Left lung (tissue), 10 donors: ENCODE data around the gene A3GALT2. TPM values are rescaled to one million over a fixed set of nuclear protein-coding genes. Genes with fewer than 3 reads are reported as not detected.

Experiments
- ATAC-seq: fragments of 200-7000 bp; cut with Tn5 transposase; one replicate; pipeline ENCODE4 v1.9.1; 2020; ENCODE audit warnings: moderate library complexity
- DNase-seq, 4 donors: peaks; one replicate each; pipeline ENCODE4 v3.0.0-alpha.2; 2013 to 2020
- H3K27ac ChIP-seq, 2 donors: fragments of 200-600 bp; sonication (generic) in 1 of 2; one replicate each; pipeline versions ENCODE4 v1.5.0 to v1.8.0; 2020 to 2021
- H3K27me3 ChIP-seq, 2 donors: fragments of 200-600 bp; sonication (generic) in 1 of 2; one replicate each; pipeline versions ENCODE4 v1.5.0 to v1.8.0; 2020 to 2021
- H3K36me3 ChIP-seq, 2 donors: fragments of 200-600 bp; sonication (generic) in 1 of 2; one replicate each; pipeline versions ENCODE4 v1.5.0 to v1.8.0; 2020 to 2021
- H3K4me1 ChIP-seq, 2 donors: fragments of 200-600 bp; one replicate each; pipeline ENCODE4 v1.8.0; 2021
- H3K4me3 ChIP-seq, 2 donors: fragments of 200-600 bp; sonication (generic) in 1 of 2; one replicate each; pipeline versions ENCODE4 v1.5.0 to v1.8.0; 2020 to 2021; ENCODE audit warnings: mild to moderate bottlenecking in 1 of 2
- H3K9me3 ChIP-seq, 2 donors: fragments of 200-600 bp; sonication (generic) in 1 of 2; one replicate each; pipeline versions ENCODE4 v1.5.0 to v1.8.0; 2020 to 2021
- CTCF ChIP-seq, 2 donors: fragments of 200-600 bp; sonication (generic) in 1 of 2; IDR thresholded peaks; one replicate each; pipeline versions ENCODE4 v1.5.0 to v1.8.0; 2021; ENCODE audit warnings: antibody characterized with exemption in 2 of 2
- intact Hi-C, 2 donors: fragments of 100-400 bp; cut with DNase I; formaldehyde crosslinking; loops; one replicate each; pipeline versions ENCODE4 v1.11.2 to v1.14.2; 2022
- polyA plus RNA-seq, 6 donors: library from polyadenylated mRNA; unstranded; fragments of 120-200 nt; gene quantifications; one replicate each; pipeline ENCODE4 v1.2.1, GENCODE V29; 2013; ENCODE audit not compliant: insufficient read length in 6 of 6
- total RNA-seq, 2 donors: library from RNA; stranded (reverse); fragmentation: NEBNext Ultra II Directional; extraction: Animal tissue kit (Norgen Biotek cat#: 25700); gene quantifications; one replicate each; pipeline ENCODE4 v1.2.1, GENCODE V29; 2021
- donor health status: DM: no; HTN: yes; CAD: no.
- donor health status: DM: no; HTN: no; CAD: no.

A3GALT2 gene
- total and polyA plus RNA-seq, 8 donors, result 0.25 to 0.28 (median 0.25) TPM; not detected in 5

DNA sequence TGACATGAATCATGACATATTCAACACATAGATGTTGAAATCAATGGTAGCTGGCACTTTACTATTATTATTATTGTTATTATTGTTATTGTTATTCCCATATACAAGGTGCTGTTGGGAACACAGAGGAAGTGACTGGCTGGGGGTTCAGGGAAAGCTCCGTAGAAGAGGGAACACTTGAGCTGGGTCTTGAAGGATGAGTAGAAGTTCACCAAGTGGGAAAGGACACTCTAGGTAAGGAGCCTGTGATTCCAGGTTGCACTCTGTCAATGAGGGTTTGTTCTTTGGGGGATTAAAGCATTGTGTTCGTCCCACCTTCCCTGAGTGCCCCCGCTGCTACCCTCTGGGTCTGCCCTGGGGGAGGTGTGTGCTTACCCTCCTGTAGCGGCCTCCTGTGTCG lies 50.5 kb downstream of the A3GALT2 start:
- H3K9me3 ChIP-seq, result no peaks in the 10 kb centered on the region
- no peak overlapping the region for H3K27ac ChIP-seq
- H3K4me3 ChIP-seq, result no peak overlapping the region
- ATAC-seq, result no peak
- no peaks in the 10 kb centered on the region for H3K27me3 ChIP-seq
- peaks cover 0 to 8% of the 10 kb centered on the region in 2 donors for H3K4me1 ChIP-seq
- no peak for TF ChIP-seq CTCF (IDR thresholded peaks at IDR 0.05)
- H3K36me3 ChIP-seq, result peaks cover 0 to 9% of the 10 kb centered on the region in 2 donors
- DNase-seq, result no peak
- intact Hi-C loops, result no loop called here

- no peak for DNase-seq
- H3K27ac ChIP-seq, result no peak overlapping the region
- no peaks in the 10 kb centered on the region for H3K27me3 ChIP-seq
Measured at GRCh38 chr1:33269621-33270020, 51.3 kb downstream of the A3GALT2 start.

DNA sequence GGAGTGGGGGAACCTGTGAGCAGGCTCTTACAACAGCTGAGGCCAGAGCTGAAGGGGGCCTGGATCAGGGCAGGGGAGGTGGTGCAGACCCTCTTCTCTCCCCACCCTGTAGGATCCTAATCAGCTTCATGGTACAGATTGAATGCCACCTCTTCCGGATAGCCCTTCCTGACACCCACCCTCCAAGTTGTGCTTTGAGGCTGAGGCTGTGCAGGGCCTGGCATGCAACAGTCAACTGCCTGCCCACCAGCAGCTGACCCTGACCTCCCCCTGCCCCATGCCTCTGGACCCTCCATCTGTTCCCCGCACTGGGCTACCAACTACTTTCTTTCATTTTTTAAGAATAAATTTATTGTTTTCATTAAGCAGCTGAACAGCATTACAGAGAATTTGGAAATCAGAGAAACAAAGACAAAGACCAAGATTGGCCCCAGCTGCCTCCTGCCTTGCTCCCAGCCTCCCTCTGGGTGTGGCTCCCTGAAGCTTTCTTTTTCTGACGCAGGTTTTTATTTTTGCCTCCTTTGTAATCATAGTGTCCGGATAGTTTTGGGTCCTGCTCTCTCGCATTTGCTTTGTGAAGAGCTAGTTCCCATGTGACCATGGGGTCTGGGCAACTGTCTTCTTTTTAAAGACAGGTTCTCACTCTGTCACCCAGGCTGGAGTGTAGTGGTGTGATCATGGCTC lies 51.8 kb downstream of the A3GALT2 start:
- peaks cover 0 to 8% of the 10 kb centered on the region in 2 donors for H3K4me1 ChIP-seq
- no peak for TF ChIP-seq CTCF (IDR thresholded peaks at IDR 0.05)
- H3K27ac ChIP-seq, result no peak overlapping the region
- H3K36me3 ChIP-seq, result peaks cover 0 to 9% of the 10 kb centered on the region in 2 donors
- ATAC-seq (no peak), DNase-seq (no peak)
- H3K9me3 ChIP-seq, result no peaks in the 10 kb centered on the region
- intact Hi-C loops, result no loop called here
- H3K4me3 ChIP-seq, result no peak overlapping the region
- H3K27me3 ChIP-seq, result no peaks in the 10 kb centered on the region

More at GRCh38 chr1:33269621-33270020, 51.3 kb downstream of the A3GALT2 start:
- peaks cover 0 to 9% of the 10 kb centered on the region in 2 donors for H3K36me3 ChIP-seq
- no peak overlapping the region for H3K4me3 ChIP-seq
- no peaks in the 10 kb centered on the region for H3K9me3 ChIP-seq
- peaks cover 0 to 8% of the 10 kb centered on the region in 2 donors for H3K4me1 ChIP-seq
- TF ChIP-seq CTCF (IDR thresholded peaks at IDR 0.05), result no peak
- no peak for ATAC-seq
- intact Hi-C loops, result no loop called here

- Histone ChIP-seq H3K36me3 (peaks cover 0 to 9% of the 10 kb centered on the region in 2 donors), H3K4me3 (no peak overlapping the region), H3K27me3 (no peaks in the 10 kb centered on the region), H3K9me3 (no peaks in the 10 kb centered on the region), H3K4me1 (peaks cover 0 to 8% of the 10 kb centered on the region in 2 donors), H3K27ac (no peak overlapping the region)
- intact Hi-C loops, result no loop called here
- DNase-seq (no peak), ATAC-seq (no peak)
- TF ChIP-seq CTCF (IDR thresholded peaks at IDR 0.05), result no peak
Measured at GRCh38 chr1:33268457-33268856, 52.4 kb downstream of the A3GALT2 start.

- no peaks in the 10 kb centered on the region for H3K9me3 ChIP-seq
- ATAC-seq (no peak), DNase-seq (no peak)
- TF ChIP-seq CTCF (IDR thresholded peaks at IDR 0.05), result no peak
- intact Hi-C loops, result no loop called here
- peaks cover 0 to 8% of the 10 kb centered on the region in 2 donors for H3K4me1 ChIP-seq
- H3K36me3 ChIP-seq, result peaks cover 0 to 9% of the 10 kb centered on the region in 2 donors
- no peak overlapping the region for H3K4me3 ChIP-seq
- H3K27me3 ChIP-seq, result no peaks in the 10 kb centered on the region
- H3K27ac ChIP-seq, result no peak overlapping the region
Measured at GRCh38 chr1:33267468-33268205, 53.3 kb downstream of the A3GALT2 start.
